Glutamatergic neuron (in vitro differentiated cells): Measurements from ENCODE around the gene PBX3. TPM values are rescaled to one million over a fixed set of nuclear protein-coding genes. Genes with fewer than 3 reads are reported as not detected.

Experiments
- DNase-seq: peaks from one replicate; pipeline ENCODE4 v3.0.0; 2022
- H3K27ac Mint-ChIP-seq: one replicate; pipeline ENCODE4 v1.8.0; 2020; ENCODE audit warnings: mild to moderate bottlenecking, mixed read lengths, inconsistent platforms; ENCODE audit not compliant: unreplicated experiment
- H3K27me3 Mint-ChIP-seq: one replicate; pipeline ENCODE4 v1.8.0; 2020; ENCODE audit warnings: mild to moderate bottlenecking, moderate library complexity, mixed read lengths, inconsistent platforms; ENCODE audit not compliant: unreplicated experiment
- H3K36me3 Mint-ChIP-seq: one replicate; pipeline ENCODE4 v1.8.0; 2020; ENCODE audit warnings: mild to moderate bottlenecking, mixed read lengths, inconsistent platforms; ENCODE audit not compliant: unreplicated experiment
- H3K4me1 Mint-ChIP-seq: one replicate; pipeline ENCODE4 v1.8.0; 2020; ENCODE audit warnings: mild to moderate bottlenecking, low read depth, mixed read lengths, inconsistent platforms; ENCODE audit not compliant: unreplicated experiment
- H3K4me3 Mint-ChIP-seq: one replicate; pipeline ENCODE4 v1.8.0; 2020; ENCODE audit warnings: mild to moderate bottlenecking, mixed read lengths, inconsistent platforms; ENCODE audit not compliant: unreplicated experiment
- H3K9me3 Mint-ChIP-seq: one replicate; pipeline ENCODE4 v1.8.0; 2020; ENCODE audit warnings: mild to moderate bottlenecking, moderate library complexity, mixed read lengths, inconsistent platforms; ENCODE audit not compliant: unreplicated experiment
- total RNA-seq: library from RNA; stranded (reverse); fragmentation: NEBNext Ultra II Directional; extraction: Animal tissue kit (Norgen Biotek cat#: 25700); gene quantifications from one replicate; pipeline ENCODE4 v1.2.1, GENCODE V29; 2021; ENCODE audit not compliant: unreplicated experiment
- TF ChIP-seq, protein P1 (sequence below): fragments of 200-600 bp; sonication (generic); IDR thresholded peaks from one replicate; pipeline ENCODE4 v1.5.0; 2021; ENCODE audit not compliant: partially characterized antibody, unreplicated experiment

PBX3 gene
- total RNA-seq, 1 donor from 2014 or later = 51.2 TPM

- no peak overlapping the region for H3K27ac Mint-ChIP-seq
- H3K4me1 Mint-ChIP-seq = peaks cover 4% of the 10 kb centered on the region
- H3K27me3 Mint-ChIP-seq = peaks cover 2% of the 10 kb centered on the region
- peaks cover 4% of the 10 kb centered on the region for H3K9me3 Mint-ChIP-seq
- H3K4me3 Mint-ChIP-seq = no peak overlapping the region
- DNase-seq = no peak
- H3K36me3 Mint-ChIP-seq = no peaks in the 10 kb centered on the region
- TF ChIP-seq, protein P1, sequence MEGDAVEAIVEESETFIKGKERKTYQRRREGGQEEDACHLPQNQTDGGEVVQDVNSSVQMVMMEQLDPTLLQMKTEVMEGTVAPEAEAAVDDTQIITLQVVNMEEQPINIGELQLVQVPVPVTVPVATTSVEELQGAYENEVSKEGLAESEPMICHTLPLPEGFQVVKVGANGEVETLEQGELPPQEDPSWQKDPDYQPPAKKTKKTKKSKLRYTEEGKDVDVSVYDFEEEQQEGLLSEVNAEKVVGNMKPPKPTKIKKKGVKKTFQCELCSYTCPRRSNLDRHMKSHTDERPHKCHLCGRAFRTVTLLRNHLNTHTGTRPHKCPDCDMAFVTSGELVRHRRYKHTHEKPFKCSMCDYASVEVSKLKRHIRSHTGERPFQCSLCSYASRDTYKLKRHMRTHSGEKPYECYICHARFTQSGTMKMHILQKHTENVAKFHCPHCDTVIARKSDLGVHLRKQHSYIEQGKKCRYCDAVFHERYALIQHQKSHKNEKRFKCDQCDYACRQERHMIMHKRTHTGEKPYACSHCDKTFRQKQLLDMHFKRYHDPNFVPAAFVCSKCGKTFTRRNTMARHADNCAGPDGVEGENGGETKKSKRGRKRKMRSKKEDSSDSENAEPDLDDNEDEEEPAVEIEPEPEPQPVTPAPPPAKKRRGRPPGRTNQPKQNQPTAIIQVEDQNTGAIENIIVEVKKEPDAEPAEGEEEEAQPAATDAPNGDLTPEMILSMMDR = no peak
Measured at GRCh38 chr9:125732562-125732961, 14.6 kb upstream of the PBX3 start.

GRCh38 chr9:125739436-125739835, 7.7 kb upstream of the PBX3 start:
- Mint-ChIP-seq H3K9me3 (peaks cover 2% of the 10 kb centered on the region), H3K27me3 (no peaks in the 10 kb centered on the region), H3K4me3 (no peak overlapping the region), H3K4me1 (peaks cover 2% of the 10 kb centered on the region), H3K36me3 (no peaks in the 10 kb centered on the region), H3K27ac (no peak overlapping the region)
- TF ChIP-seq, protein P1 = no peak
- DNase-seq = no peak

DNA sequence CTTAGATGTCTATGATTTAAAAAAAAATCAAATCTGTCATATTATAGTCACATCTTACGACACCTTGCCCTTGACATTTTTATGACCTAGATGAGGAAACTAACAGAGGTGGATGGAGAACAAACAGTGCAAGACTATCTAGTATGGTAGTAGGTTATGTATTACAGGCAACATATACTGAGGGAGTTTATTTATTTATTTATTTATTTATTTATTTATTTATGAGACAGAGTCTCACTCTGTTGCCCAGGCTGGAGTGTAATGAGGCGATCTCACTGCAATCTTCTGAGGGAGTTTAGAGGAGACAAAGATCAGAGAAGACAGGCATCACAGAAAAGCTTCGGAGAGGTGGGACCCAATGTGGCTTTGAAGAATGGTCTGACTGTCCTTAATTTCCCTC, 4.5 kb upstream of the PBX3 start:
- TF ChIP-seq, protein P1 = no peak
- no peak overlapping the region for H3K4me3 Mint-ChIP-seq
- no peak for DNase-seq
- H3K36me3 Mint-ChIP-seq = no peaks in the 10 kb centered on the region
- peaks cover 2% of the 10 kb centered on the region for H3K27me3 Mint-ChIP-seq
- peaks cover 4% of the 10 kb centered on the region for H3K9me3 Mint-ChIP-seq
- no peak overlapping the region for H3K27ac Mint-ChIP-seq
- H3K4me1 Mint-ChIP-seq = peaks cover 2% of the 10 kb centered on the region

DNA sequence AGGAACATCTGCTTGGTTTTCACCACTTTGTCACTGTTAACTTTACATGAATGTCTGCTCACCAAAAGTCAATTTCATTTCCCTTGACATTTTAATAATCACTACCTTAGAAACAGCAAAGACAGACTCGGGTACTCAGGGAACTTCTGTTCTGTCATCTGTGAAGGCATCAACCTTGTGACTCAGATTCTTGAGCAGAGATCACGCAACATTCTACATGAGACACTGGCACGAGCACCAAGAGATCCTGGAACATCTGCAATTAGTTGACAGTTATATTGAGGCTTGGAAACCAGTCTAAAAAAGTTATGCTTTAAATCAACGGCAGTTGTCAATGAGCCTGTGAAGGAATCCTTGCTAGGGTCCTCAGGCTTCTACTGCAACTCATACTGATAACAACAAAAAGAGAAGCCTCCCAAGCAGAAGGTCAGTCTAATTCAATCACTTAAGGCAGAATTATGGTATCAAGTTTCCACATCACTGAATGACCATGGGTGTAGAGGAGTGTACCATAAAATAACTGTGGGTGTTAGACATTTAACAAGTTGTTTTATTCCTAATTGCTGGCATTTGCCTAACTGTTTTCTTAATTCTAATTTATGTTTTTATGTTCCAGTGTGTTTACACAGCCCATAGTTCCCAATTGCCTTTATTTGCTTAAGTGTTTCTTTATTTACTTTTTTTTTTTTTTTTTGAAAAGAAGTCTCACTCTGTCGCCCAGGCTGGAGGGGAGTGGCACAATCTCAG, 3.3 kb upstream of the PBX3 start:
- H3K4me3 Mint-ChIP-seq = no peak overlapping the region
- H3K36me3 Mint-ChIP-seq = no peaks in the 10 kb centered on the region
- peaks cover 4% of the 10 kb centered on the region for H3K4me1 Mint-ChIP-seq
- no peak overlapping the region for H3K27ac Mint-ChIP-seq
- DNase-seq = no peak
- H3K9me3 Mint-ChIP-seq = peaks cover 8% of the 10 kb centered on the region
- peaks cover 7% of the 10 kb centered on the region for H3K27me3 Mint-ChIP-seq
- TF ChIP-seq, protein P1 = no peak

DNA sequence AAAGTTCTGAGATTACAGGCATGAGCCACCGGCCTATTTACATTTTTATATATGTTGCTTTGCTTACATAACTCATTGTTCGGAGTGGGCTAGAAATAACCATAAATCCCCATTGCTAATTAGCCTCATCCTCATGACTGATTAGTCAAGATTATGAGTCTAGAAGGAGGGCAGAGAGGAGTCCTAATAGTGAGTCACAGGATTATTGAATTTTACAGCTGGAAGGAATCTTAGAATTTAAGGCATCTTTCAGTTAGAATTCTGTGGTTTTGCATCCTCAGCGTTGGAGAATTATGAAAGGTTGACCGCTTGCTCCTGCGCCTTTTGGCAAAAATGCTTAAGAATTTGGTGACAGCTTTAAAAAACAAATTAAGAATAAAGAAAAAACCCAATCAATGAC, 2.6 kb upstream of the PBX3 start:
- Mint-ChIP-seq H3K27ac (no peak overlapping the region), H3K36me3 (no peaks in the 10 kb centered on the region), H3K4me3 (no peak overlapping the region), H3K9me3 (peaks cover 11% of the 10 kb centered on the region), H3K27me3 (peaks cover 8% of the 10 kb centered on the region), H3K4me1 (peaks cover 9% of the 10 kb centered on the region)
- TF ChIP-seq, protein P1 = no peak
- DNase-seq = no peak
